HUES6 (cell line): Measurements from ENCODE around the gene B2M.

ENCODE experiments used
- H3K27ac ChIP-seq: 2 replicates; pipeline ENCODE4 v1.7.0; 2013; ENCODE audit warnings: low read depth, mild to moderate bottlenecking, low read length, inconsistent platforms
- H3K27me3 ChIP-seq: 2 replicates; pipeline ENCODE4 v1.6.1; 2013; ENCODE audit warnings: low read length; ENCODE audit not compliant: control insufficient read depth, insufficient read depth
- H3K36me3 ChIP-seq: 2 replicates; pipeline ENCODE4 v1.6.1; 2013; ENCODE audit warnings: low read length; ENCODE audit not compliant: control insufficient read depth, insufficient read depth
- H3K4me1 ChIP-seq: 2 replicates; pipeline ENCODE4 v1.6.1; 2013; ENCODE audit warnings: low read length; ENCODE audit not compliant: control insufficient read depth, insufficient read depth
- H3K4me3 ChIP-seq: 2 replicates; pipeline ENCODE4 v1.5.1; 2013; ENCODE audit warnings: low read depth, low read length
- H3K9ac ChIP-seq: one replicate; pipeline ENCODE4 v1.6.1; 2013; ENCODE audit warnings: mild to moderate bottlenecking, low read length
- H3K9me3 ChIP-seq: 2 replicates; pipeline ENCODE4 v1.6.1; 2013; ENCODE audit warnings: low read depth, low read length; ENCODE audit not compliant: control insufficient read depth, insufficient read depth

The B2M gene

GRCh38 chr15:44711096-44711742 is at the start of gene B2M, which contains the start of gene PATL2:
TSS of gene B2M (plus strand) at chr15:44711517. CDS start at chr15:44711547, 30 bp downstream.
TSS of gene PATL2 (minus strand) at chr15:44711323. CDS start at chr15:44676490, 34,833 bp downstream.
- H3K36me3 ChIP-seq, result peaks cover 12% of the 10 kb centered on the region
- H3K4me3 ChIP-seq, result peak within 1 kb of the TSS; percentile 88
- H3K27ac ChIP-seq, result peak within 1 kb of the TSS; percentile 11; the same call in 1 of the 2 replicates
- H3K9me3 ChIP-seq, result no peaks in the 10 kb centered on the region
- peaks cover 10% of the 10 kb centered on the region for H3K27me3 ChIP-seq
- H3K4me1 ChIP-seq, result no peaks in the 10 kb centered on the region
- H3K9ac ChIP-seq, result peak within 1 kb of the TSS; percentile 78

GRCh38 chr15:44661576-44661975 is 49.7 kb upstream of the B2M start:
- Histone ChIP-seq H3K4me3 (no peak overlapping the region), H3K27me3 (no peaks in the 10 kb centered on the region), H3K27ac (no peak overlapping the region), H3K9me3 (no peaks in the 10 kb centered on the region), H3K36me3 (peaks cover 19% of the 10 kb centered on the region), H3K4me1 (peaks cover 3% of the 10 kb centered on the region; the same call in 1 of the 2 replicates), H3K9ac (no peak overlapping the region)

- H3K9me3 ChIP-seq, result no peaks in the 10 kb centered on the region
- H3K36me3 ChIP-seq, result peaks cover 15% of the 10 kb centered on the region
- peaks cover 3% of the 10 kb centered on the region; the same call in 1 of the 2 replicates for H3K4me1 ChIP-seq
- no peaks in the 10 kb centered on the region for H3K27me3 ChIP-seq
- H3K4me3 ChIP-seq, result peak overlapping the region; percentile 80
- H3K27ac ChIP-seq, result peak overlapping the region; percentile 71; the same call in 1 of the 2 replicates
- peak overlapping the region; percentile 80 for H3K9ac ChIP-seq
Observed at GRCh38 chr15:44662478-44663409, 48.6 kb upstream of the B2M start.

DNA sequence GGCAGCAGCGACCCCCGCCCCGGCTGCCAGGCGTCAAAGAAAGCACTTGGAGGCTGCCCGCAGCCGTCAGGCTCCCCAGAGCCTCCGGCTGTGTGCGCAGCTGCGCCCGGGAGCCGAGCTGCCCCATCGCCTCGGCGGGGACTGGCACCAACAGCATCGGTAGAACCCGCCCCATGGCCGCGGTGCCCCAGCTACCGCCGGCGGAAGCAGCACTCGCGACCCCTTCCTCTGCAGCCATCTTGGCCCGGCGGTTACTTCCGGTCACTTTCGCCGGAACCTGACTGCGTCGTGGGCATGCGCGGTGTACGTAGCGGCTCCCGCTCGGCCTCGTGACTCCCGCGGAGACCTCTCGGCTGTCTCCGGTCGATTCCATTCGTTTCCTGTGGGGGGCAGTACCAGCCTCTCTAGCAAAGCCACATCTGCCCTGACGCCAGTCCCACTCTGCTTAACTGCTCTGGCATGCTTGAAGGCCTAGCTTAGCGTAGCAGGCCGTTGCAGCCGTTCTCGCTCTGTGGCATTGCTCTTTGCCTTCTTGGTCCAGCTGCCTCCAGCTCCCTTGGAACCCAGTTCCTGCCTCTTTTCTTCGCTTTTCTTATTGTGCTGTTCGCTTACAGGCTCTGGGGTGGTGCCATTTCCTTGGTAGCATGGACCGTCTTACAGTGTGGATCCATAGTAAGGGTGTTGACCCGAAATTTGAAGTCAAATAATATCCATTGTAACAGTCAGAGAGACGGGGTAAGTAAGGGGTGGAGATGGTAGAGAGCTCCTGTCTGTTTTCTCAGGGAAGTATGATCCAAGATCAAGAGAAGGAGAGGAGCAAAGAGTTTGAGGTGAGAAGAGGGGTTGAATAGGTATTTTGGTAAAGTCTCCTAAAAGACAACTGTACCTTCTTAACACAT is 47.7 kb upstream of the B2M start, which contains the start of gene SPG11:
Gene SPG11, minus strand, starts transcription at position 253 of the 899 bp plus-strand sequence. Its CDS starts 15 bp downstream, at position 238.
- Histone ChIP-seq H3K4me1 (peaks cover 3% of the 10 kb centered on the region; the same call in 1 of the 2 replicates), H3K9me3 (no peaks in the 10 kb centered on the region), H3K9ac (peak within 1 kb of the TSS; percentile 80), H3K36me3 (peaks cover 12% of the 10 kb centered on the region), H3K27ac (peak within 1 kb of the TSS; percentile 71; the same call in 1 of the 2 replicates), H3K4me3 (peak within 1 kb of the TSS; percentile 80), H3K27me3 (no peaks in the 10 kb centered on the region)

- no peak overlapping the region for H3K9ac ChIP-seq
- H3K27ac ChIP-seq, result no peak overlapping the region
- H3K27me3 ChIP-seq, result no peaks in the 10 kb centered on the region; the same call in 1 of the 2 replicates
- peaks cover 3% of the 10 kb centered on the region; the same call in 1 of the 2 replicates for H3K4me1 ChIP-seq
- no peaks in the 10 kb centered on the region for H3K9me3 ChIP-seq
- no peak overlapping the region for H3K4me3 ChIP-seq
- H3K36me3 ChIP-seq, result no peaks in the 10 kb centered on the region
Observed at GRCh38 chr15:44666210-44667038, 44.9 kb upstream of the B2M start.

DNA sequence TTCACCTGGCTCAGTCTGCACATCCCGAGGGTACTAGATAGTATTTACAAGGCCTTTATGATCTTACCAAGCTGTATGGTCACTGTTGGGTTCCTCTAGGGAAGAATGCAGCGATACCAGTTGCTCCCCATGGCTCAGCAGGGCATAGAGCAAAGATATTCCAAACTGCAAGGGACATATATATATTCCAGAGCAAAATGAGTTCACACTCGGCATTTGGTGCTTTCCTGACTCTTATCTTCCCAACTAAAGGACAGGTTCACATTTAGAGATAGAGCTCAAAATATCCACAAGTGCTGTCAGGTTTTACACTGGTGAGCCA is 44.3 kb upstream of the B2M start:
- Histone ChIP-seq H3K4me3 (no peak overlapping the region), H3K9ac (no peak overlapping the region)

DNA sequence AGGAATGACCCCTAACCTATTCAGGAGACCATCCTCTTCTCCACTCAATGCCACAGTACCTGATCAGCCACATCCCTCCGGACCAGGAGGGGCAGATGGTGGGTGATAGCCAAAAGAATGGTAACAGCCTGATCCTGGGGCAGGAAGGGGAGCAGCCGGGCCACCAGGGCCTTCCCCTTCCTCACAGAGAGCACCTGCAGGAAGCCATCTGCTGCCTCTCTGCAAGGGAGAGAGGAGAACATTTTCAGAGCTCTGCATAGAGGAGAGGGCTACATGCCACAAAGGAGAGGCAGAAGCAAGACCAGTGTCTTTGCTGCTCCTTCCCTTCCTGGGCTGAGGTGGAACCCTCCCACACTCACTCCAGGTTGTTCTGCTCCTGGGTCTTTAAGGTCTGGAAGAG is 42.4 kb upstream of the B2M start:
- H3K4me1 ChIP-seq, result peaks cover under 1% of the 10 kb centered on the region; the same call in 1 of the 2 replicates
- H3K9me3 ChIP-seq, result no peaks in the 10 kb centered on the region
- no peaks in the 10 kb centered on the region for H3K36me3 ChIP-seq
- no peak overlapping the region for H3K27ac ChIP-seq
- no peak overlapping the region for H3K9ac ChIP-seq
- no peak overlapping the region for H3K4me3 ChIP-seq
- H3K27me3 ChIP-seq, result no peaks in the 10 kb centered on the region; the same call in 1 of the 2 replicates

More for the DNA sequence above, 44.3 kb upstream of the B2M start:
- Histone ChIP-seq H3K9me3 (no peaks in the 10 kb centered on the region), H3K27me3 (no peaks in the 10 kb centered on the region; the same call in 1 of the 2 replicates), H3K4me1 (peaks cover 3% of the 10 kb centered on the region; the same call in 1 of the 2 replicates), H3K36me3 (no peaks in the 10 kb centered on the region), H3K27ac (no peak overlapping the region)

GRCh38 chr15:44670087-44670950 is 41.0 kb upstream of the B2M start:
- Histone ChIP-seq H3K4me3 (no peak overlapping the region), H3K27me3 (no peaks in the 10 kb centered on the region; the same call in 1 of the 2 replicates), H3K9me3 (no peaks in the 10 kb centered on the region), H3K4me1 (no peaks in the 10 kb centered on the region), H3K36me3 (no peaks in the 10 kb centered on the region), H3K27ac (no peak overlapping the region), H3K9ac (no peak overlapping the region)

DNA sequence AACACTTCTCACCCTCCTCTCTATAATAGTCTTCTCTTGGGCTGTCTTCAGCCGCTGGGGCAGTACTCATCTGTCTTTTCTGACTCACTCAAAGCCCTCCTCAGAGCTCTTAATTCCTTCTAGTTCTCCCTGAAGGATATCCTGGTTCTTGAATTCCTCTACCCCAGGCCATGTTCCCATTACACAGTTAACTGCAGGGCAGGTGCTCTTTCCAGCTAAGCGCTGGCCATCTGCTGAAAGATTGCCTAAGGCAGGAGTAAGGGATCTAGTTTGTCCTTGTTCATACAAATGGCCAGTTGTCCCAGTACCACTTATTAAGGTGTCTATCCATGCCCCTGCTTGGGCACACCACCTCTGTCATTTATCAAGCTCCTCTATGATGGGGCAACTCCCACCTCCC is 37.7 kb upstream of the B2M start:
- H3K4me3 ChIP-seq, result no peak overlapping the region
- no peak overlapping the region for H3K27ac ChIP-seq
- H3K36me3 ChIP-seq, result no peaks in the 10 kb centered on the region
- H3K4me1 ChIP-seq, result no peaks in the 10 kb centered on the region
- no peaks in the 10 kb centered on the region for H3K9me3 ChIP-seq
- no peaks in the 10 kb centered on the region; the same call in 1 of the 2 replicates for H3K27me3 ChIP-seq
- H3K9ac ChIP-seq, result no peak overlapping the region
